ENCODE data around the gene DNAH11.

The DNAH11 gene

DNA sequence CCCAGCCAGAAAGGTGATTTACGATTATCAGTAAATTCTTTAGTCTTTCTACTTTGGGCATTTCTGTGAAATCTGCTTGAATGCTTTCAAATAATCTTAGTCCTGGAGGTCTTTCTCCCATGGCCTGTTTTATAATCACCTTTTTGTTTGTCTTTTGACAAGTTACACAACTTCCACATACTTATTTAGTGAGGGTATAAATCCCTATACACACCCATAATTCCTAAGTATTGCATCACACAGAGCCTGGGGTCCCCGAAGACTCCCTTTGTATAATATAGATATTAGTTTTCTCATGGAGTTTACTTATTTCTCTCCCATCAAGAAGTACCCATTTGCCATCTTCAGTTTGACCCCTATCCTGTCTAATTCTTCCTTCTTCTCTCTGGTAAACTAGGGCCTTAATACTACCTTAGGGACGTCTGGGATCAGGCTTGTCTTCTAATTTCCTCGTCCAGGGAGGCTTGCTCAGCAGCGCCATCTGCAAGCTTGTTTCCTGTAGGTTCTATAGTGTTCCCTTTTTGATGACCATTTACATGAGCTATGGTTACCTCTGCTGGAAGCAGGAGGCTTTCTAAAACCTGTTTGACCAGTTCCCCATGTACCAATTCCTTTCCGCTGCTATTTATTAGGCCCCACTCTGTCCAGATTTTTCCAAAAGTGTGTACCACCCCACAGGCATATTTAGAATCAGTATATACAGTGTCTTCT, 8.1 kb downstream of the DNAH11 start:
- peak; percentile 10 for DNase-seq (ENCODE audit: extremely low spot score)
- CTCF ChIA-PET: interaction anchor here (0.7 to 1.2 kb wide), 2 partner anchors 17 to 222 kb away, joined by 3 to 4 read pairs; no protein-coding TSS in a partner anchor
- POLR2A ChIA-PET: no interaction called here
- TF ChIP-seq BHLHE40 (IDR thresholded peaks at IDR 0.05; ENCODE audit: borderline replicate concordance) (no peak), FOXM1 (IDR thresholded peaks at IDR 0.05; ENCODE audit: borderline replicate concordance) (no peak), SUZ12 (IDR thresholded peaks at IDR 0.05) (no peak), ZNF384 (IDR thresholded peaks at IDR 0.05) (no peak), NFRKB (IDR thresholded peaks at IDR 0.05) (no peak), L3MBTL2 (conservative IDR thresholded peaks at IDR 0.05) (no peak), CTBP1 (IDR thresholded peaks at IDR 0.05; ENCODE audit: borderline replicate concordance) (no peak), LEF1 (IDR thresholded peaks at IDR 0.05; ENCODE audit: borderline replicate concordance) (no peak), ARNT (IDR thresholded peaks at IDR 0.05) (no peak), TARDBP (IDR thresholded peaks at IDR 0.05) (no peak), FOXK2 (IDR thresholded peaks at IDR 0.05) (no peak), SP1 (IDR thresholded peaks at IDR 0.05) (no peak), FOXA1 (IDR thresholded peaks at IDR 0.05) (no peak), ELF4 (IDR thresholded peaks at IDR 0.05) (no peak), HDGF (IDR thresholded peaks at IDR 0.05; ENCODE audit: borderline replicate concordance) (no peak)
- TF ChIP-seq, protein P1, sequence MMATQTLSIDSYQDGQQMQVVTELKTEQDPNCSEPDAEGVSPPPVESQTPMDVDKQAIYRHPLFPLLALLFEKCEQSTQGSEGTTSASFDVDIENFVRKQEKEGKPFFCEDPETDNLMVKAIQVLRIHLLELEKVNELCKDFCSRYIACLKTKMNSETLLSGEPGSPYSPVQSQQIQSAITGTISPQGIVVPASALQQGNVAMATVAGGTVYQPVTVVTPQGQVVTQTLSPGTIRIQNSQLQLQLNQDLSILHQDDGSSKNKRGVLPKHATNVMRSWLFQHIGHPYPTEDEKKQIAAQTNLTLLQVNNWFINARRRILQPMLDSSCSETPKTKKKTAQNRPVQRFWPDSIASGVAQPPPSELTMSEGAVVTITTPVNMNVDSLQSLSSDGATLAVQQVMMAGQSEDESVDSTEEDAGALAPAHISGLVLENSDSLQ (IDR thresholded peaks at IDR 0.05): no peak

DNA sequence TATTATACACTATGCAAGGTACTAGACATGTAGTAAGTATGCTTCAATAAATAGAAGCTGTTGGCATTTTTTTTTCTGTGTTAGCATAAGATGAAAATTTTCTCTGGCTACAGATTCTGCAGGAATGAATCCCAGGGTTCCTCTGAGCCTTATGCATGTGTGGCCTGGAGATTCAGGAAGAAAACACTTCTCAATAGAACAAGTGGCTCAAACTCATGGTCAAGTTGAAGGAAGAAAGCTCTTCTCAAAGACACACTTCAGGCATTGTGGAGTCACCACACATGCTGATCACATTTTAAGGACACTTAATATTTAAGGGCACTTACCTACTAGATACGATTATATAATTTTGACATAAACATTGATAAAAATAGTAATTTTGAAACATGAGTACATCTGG, 19.5 kb downstream of the DNAH11 start:
- POLR2A ChIA-PET: no interaction called here
- DNase-seq (ENCODE audit: extremely low spot score): no peak
- no peak for TF ChIP-seq HDGF (IDR thresholded peaks at IDR 0.05; ENCODE audit: borderline replicate concordance)
- no peak for TF ChIP-seq NFRKB (IDR thresholded peaks at IDR 0.05)
- TF ChIP-seq ELF4 (IDR thresholded peaks at IDR 0.05): no peak
- no peak for TF ChIP-seq LEF1 (IDR thresholded peaks at IDR 0.05; ENCODE audit: borderline replicate concordance)
- TF ChIP-seq TARDBP (IDR thresholded peaks at IDR 0.05): no peak
- TF ChIP-seq, protein P1 (IDR thresholded peaks at IDR 0.05): no peak
- TF ChIP-seq SP1 (IDR thresholded peaks at IDR 0.05): no peak
- no peak for TF ChIP-seq CTBP1 (IDR thresholded peaks at IDR 0.05; ENCODE audit: borderline replicate concordance)
- no peak for TF ChIP-seq FOXK2 (IDR thresholded peaks at IDR 0.05)
- no peak for TF ChIP-seq L3MBTL2 (conservative IDR thresholded peaks at IDR 0.05)
- TF ChIP-seq SUZ12 (IDR thresholded peaks at IDR 0.05): no peak
- TF ChIP-seq ARNT (IDR thresholded peaks at IDR 0.05): no peak
- TF ChIP-seq FOXA1 (IDR thresholded peaks at IDR 0.05): no peak
- TF ChIP-seq BHLHE40 (IDR thresholded peaks at IDR 0.05; ENCODE audit: borderline replicate concordance): no peak
- CTCF ChIA-PET: no interaction called here

DNA sequence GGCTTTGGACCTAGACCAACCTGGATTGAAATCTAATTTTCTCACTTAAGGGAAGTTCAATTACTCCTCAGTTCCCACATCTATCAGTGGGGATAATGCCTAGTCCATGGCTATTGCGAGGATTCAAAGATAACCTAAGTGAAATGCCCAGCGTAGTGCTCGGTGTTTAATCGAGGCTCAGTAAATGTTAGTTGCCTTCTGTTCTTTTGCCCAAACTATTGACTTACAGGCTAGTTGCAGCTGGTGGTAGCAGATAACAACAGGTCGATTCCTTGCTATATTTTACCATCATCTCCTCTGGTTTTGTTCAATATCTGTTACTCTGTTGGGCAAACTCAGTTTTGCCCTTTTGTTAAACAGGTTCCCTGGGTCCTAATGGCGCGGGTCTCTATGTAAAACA, 22.8 kb downstream of the DNAH11 start:
- ChIA-PET POLR2A (no interaction called here), CTCF (interaction anchor here (0.6 kb wide), 1 partner anchor 13 kb away, joined by 5 read pairs; no protein-coding TSS in a partner anchor)
- TF ChIP-seq NFRKB (IDR thresholded peaks at IDR 0.05) (no peak), ELF4 (IDR thresholded peaks at IDR 0.05) (no peak), HDGF (IDR thresholded peaks at IDR 0.05; ENCODE audit: borderline replicate concordance) (no peak), LEF1 (IDR thresholded peaks at IDR 0.05; ENCODE audit: borderline replicate concordance) (no peak), SP1 (IDR thresholded peaks at IDR 0.05) (no peak), CTBP1 (IDR thresholded peaks at IDR 0.05; ENCODE audit: borderline replicate concordance) (no peak), BHLHE40 (IDR thresholded peaks at IDR 0.05; ENCODE audit: borderline replicate concordance) (no peak), L3MBTL2 (conservative IDR thresholded peaks at IDR 0.05) (no peak), FOXA1 (IDR thresholded peaks at IDR 0.05) (no peak), TARDBP (IDR thresholded peaks at IDR 0.05) (no peak), FOXM1 (IDR thresholded peaks at IDR 0.05; ENCODE audit: borderline replicate concordance) (no peak), SUZ12 (IDR thresholded peaks at IDR 0.05) (no peak), ZNF384 (IDR thresholded peaks at IDR 0.05) (no peak), FOXK2 (IDR thresholded peaks at IDR 0.05) (no peak), ARNT (IDR thresholded peaks at IDR 0.05) (no peak)
- TF ChIP-seq, protein P1 (IDR thresholded peaks at IDR 0.05): no peak
- no peak for DNase-seq (ENCODE audit: extremely low spot score)

DNA sequence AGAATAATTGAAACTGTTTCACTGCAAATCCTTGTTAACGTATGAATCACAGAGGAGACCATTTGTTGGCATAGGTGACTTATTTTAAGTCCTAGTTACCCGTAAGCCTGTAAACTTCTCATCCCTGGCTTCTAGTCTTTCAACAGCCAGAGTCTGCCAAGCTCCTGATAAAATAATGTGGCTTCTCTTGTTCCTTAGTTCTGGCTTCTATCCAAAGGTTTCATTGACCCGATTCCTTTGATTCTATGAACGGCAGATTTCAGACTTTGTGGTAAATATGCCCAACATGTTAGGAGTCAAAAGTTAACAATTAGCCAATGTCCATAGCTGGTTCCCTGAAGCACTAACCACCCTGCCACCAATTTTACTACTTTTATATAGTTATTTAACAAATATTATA, 23.3 kb downstream of the DNAH11 start:
- ChIA-PET CTCF (no interaction called here), POLR2A (no interaction called here)
- TF ChIP-seq CTBP1 (IDR thresholded peaks at IDR 0.05; ENCODE audit: borderline replicate concordance) (no peak), TARDBP (IDR thresholded peaks at IDR 0.05) (no peak), LEF1 (IDR thresholded peaks at IDR 0.05; ENCODE audit: borderline replicate concordance) (no peak)
- DNase-seq (ENCODE audit: extremely low spot score): no peak

DNA sequence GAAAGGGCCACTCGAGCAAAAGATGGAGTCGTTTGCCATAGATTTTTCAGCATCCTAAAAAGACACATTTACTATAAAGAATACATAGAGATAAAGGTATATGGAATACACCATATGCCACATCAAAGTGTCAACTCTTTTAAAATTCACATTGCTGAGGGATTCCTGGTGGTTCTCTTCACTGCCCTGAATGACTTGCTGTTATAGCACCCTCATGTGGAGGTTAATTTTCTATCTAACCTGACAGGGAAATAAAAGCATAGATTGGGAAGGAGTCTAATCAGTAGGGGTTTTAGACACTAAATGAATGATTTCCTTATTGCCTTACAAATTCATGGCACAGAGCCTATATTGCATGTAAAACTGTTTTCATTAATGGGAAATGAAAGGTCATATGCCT, 25.9 kb downstream of the DNAH11 start:
- ChIA-PET CTCF (no interaction called here), POLR2A (no interaction called here)
- no peak for TF ChIP-seq SP1 (IDR thresholded peaks at IDR 0.05)
- no peak for TF ChIP-seq NFRKB (IDR thresholded peaks at IDR 0.05)
- TF ChIP-seq SUZ12 (IDR thresholded peaks at IDR 0.05): no peak
- no peak for TF ChIP-seq FOXA1 (IDR thresholded peaks at IDR 0.05)
- TF ChIP-seq BHLHE40 (IDR thresholded peaks at IDR 0.05; ENCODE audit: borderline replicate concordance): no peak
- TF ChIP-seq ARNT (IDR thresholded peaks at IDR 0.05): no peak
- no peak for TF ChIP-seq ZNF384 (IDR thresholded peaks at IDR 0.05)
- no peak for TF ChIP-seq CTBP1 (IDR thresholded peaks at IDR 0.05; ENCODE audit: borderline replicate concordance)
- TF ChIP-seq L3MBTL2 (conservative IDR thresholded peaks at IDR 0.05): no peak
- TF ChIP-seq LEF1 (IDR thresholded peaks at IDR 0.05; ENCODE audit: borderline replicate concordance): no peak
- no peak for TF ChIP-seq HDGF (IDR thresholded peaks at IDR 0.05; ENCODE audit: borderline replicate concordance)
- no peak for TF ChIP-seq FOXK2 (IDR thresholded peaks at IDR 0.05)
- no peak for TF ChIP-seq FOXM1 (IDR thresholded peaks at IDR 0.05; ENCODE audit: borderline replicate concordance)
- no peak for TF ChIP-seq TARDBP (IDR thresholded peaks at IDR 0.05)
- no peak for TF ChIP-seq ELF4 (IDR thresholded peaks at IDR 0.05)
- TF ChIP-seq, protein P1 (IDR thresholded peaks at IDR 0.05): no peak
- DNase-seq (ENCODE audit: extremely low spot score): peak; percentile 29
